SK-N-SH treated with all-trans-retinoic acid at 6 μM for 48 hours (cell line): ENCODE results near the gene RALGPS1.

ENCODE experiments used
- ARNTL ChIP-seq: fragments of 450-650 bp; formaldehyde crosslinking; IDR thresholded peaks from 2 replicates; pipeline ENCODE4 v1.5.0; 2020; ENCODE audit warnings: low read depth, mild to moderate bottlenecking, moderate library complexity, borderline replicate concordance
- ISL1 ChIP-seq: fragments of 250-450 bp; sonication (Bioruptor Pico); IDR thresholded peaks from 2 replicates; pipeline ENCODE4 v2.1.2; 2022; ENCODE audit warnings: mild to moderate bottlenecking, moderate library complexity
- OSR1 ChIP-seq: fragments of 250-450 bp; sonication (Bioruptor Pico); IDR thresholded peaks from 2 replicates; pipeline ENCODE4 v1.8.0; 2022; ENCODE audit warnings: moderate library complexity, mild to moderate bottlenecking, inconsistent platforms
- POU6F1 ChIP-seq: fragments of 250-450 bp; sonication (Bioruptor Pico); IDR thresholded peaks from 2 replicates; pipeline ENCODE4 v1.8.0; 2021; ENCODE audit warnings: low read depth, mild to moderate bottlenecking, moderate library complexity, borderline replicate concordance
- PPARA ChIP-seq: fragments of 250-450 bp; sonication (Bioruptor Pico); IDR thresholded peaks from 2 replicates; pipeline ENCODE4 v1.5.0; 2020; ENCODE audit warnings: mild to moderate bottlenecking, borderline replicate concordance
- RARB ChIP-seq: fragments of 250-450 bp; sonication (Bioruptor Pico); IDR thresholded peaks from 2 replicates; pipeline ENCODE4 v1.8.0; 2021; ENCODE audit warnings: mild to moderate bottlenecking, moderate library complexity
- ZFP3 ChIP-seq: fragments of 250-450 bp; sonication (Bioruptor Pico); IDR thresholded peaks from 2 replicates; pipeline ENCODE4 v1.5.0; 2020; ENCODE audit warnings: mild to moderate bottlenecking, moderate library complexity

GRCh38 chr9:127116957-127117356, 202.4 kb downstream of the RALGPS1 start:
- no peak for TF ChIP-seq OSR1
- TF ChIP-seq RARB (CRISPR knock-in tag): no peak
- TF ChIP-seq ISL1: no peak
- TF ChIP-seq ARNTL (CRISPR knock-in tag): no peak
- no peak for TF ChIP-seq ZFP3
- TF ChIP-seq POU6F1 (CRISPR knock-in tag): no peak
- TF ChIP-seq PPARA (CRISPR knock-in tag): no peak
